ENCODE measurements around the gene ARHGAP28. TPM values are rescaled to one million over a fixed set of nuclear protein-coding genes. Genes with fewer than 3 reads are reported as not detected.

ARHGAP28 gene
- polyA plus RNA-seq, 3 donors: not detected

DNA sequence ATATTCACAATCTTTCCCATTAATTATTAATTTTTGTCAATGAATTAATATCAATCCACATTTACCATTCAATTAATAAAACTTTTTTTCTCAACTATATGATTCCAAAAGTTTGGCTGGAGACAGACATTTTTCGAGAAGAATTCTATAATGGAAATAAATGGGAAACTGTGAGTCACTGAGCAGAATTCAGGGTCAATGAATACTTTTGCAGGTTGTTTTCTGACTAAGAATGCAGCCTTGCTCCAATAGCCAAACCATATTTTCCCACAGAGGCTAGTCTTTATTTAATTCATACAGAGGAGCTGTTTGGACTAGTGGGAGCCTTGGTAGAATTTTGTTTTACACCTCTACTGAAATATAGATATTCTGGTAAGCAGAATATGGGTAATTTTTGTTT lies 82.3 kb downstream of the ARHGAP28 start:
- H3K36me3 ChIP-seq (replicated peaks in 1 of 2; ENCODE audit: control insufficient read depth in 1 of 2, insufficient read depth in 2 of 2, low read length in 2 of 2): no peaks in the 10 kb centered on the region
- no CpG with 5 or more reads among the region's 1 CpG for WGBS (ENCODE audit: insufficient coverage)
- Mint-ChIP-seq H3K4me1 (no peaks in the 10 kb centered on the region), H3K27me3 (ENCODE audit: low read depth in 3 of 3) (peaks cover 0 to 1% (median 0%) of the 10 kb centered on the region in 3 donors), H3K9me3 (peaks cover 0 to 7% (median 4%) of the 10 kb centered on the region in 7 donors), H3K27ac (no peak overlapping the region), H3K36me3 (no peaks in the 10 kb centered on the region), H3K4me3 (no peak overlapping the region)
- H3K27me3 ChIP-seq (ENCODE audit: control insufficient read depth in 2 of 2, insufficient read depth in 2 of 2, low read length in 2 of 2): no peaks in the 10 kb centered on the region
- no peak overlapping the region for H3K4me2 ChIP-seq (replicated peaks; ENCODE audit: extremely low read depth, low read length, poor library complexity, severe bottlenecking)
- intact Hi-C loops (cut with micrococcal nuclease): no loop called here
- DNase-seq: no peak
- no peak overlapping the region for H3K9ac ChIP-seq (ENCODE audit: insufficient read depth, low read length, poor library complexity, severe bottlenecking)
- no peak overlapping the region for H3K27ac ChIP-seq (ENCODE audit: low read depth in 1 of 2, low read length in 2 of 2)
- H3K4me1 ChIP-seq (ENCODE audit: control insufficient read depth in 1 of 2, insufficient read depth in 2 of 2, low read length in 2 of 2): no peaks in the 10 kb centered on the region
- no peak overlapping the region for H3K4me3 ChIP-seq (replicated peaks in 1 of 3; ENCODE audit: low read depth in 2 of 3, low read length in 3 of 3)
- no peaks in the 10 kb centered on the region for H4K20me1 ChIP-seq (ENCODE audit: insufficient read depth, low read length)
- peaks cover 0 to 3% of the 10 kb centered on the region in 2 donors for H3K9me3 ChIP-seq (replicated peaks in 1 of 2; ENCODE audit: control insufficient read depth in 1 of 2, insufficient read depth in 1 of 2, low read length in 2 of 2)
- no peak overlapping the region for H2AFZ ChIP-seq (ENCODE audit: insufficient read depth, low read depth, low read length, poor library complexity, severe bottlenecking)
- TF ChIP-seq, protein P1, sequence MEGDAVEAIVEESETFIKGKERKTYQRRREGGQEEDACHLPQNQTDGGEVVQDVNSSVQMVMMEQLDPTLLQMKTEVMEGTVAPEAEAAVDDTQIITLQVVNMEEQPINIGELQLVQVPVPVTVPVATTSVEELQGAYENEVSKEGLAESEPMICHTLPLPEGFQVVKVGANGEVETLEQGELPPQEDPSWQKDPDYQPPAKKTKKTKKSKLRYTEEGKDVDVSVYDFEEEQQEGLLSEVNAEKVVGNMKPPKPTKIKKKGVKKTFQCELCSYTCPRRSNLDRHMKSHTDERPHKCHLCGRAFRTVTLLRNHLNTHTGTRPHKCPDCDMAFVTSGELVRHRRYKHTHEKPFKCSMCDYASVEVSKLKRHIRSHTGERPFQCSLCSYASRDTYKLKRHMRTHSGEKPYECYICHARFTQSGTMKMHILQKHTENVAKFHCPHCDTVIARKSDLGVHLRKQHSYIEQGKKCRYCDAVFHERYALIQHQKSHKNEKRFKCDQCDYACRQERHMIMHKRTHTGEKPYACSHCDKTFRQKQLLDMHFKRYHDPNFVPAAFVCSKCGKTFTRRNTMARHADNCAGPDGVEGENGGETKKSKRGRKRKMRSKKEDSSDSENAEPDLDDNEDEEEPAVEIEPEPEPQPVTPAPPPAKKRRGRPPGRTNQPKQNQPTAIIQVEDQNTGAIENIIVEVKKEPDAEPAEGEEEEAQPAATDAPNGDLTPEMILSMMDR (IDR thresholded peaks at IDR 0.05): no peak
- no peaks in the 10 kb centered on the region for H3K79me2 ChIP-seq (ENCODE audit: insufficient read depth, low read length)

DNA sequence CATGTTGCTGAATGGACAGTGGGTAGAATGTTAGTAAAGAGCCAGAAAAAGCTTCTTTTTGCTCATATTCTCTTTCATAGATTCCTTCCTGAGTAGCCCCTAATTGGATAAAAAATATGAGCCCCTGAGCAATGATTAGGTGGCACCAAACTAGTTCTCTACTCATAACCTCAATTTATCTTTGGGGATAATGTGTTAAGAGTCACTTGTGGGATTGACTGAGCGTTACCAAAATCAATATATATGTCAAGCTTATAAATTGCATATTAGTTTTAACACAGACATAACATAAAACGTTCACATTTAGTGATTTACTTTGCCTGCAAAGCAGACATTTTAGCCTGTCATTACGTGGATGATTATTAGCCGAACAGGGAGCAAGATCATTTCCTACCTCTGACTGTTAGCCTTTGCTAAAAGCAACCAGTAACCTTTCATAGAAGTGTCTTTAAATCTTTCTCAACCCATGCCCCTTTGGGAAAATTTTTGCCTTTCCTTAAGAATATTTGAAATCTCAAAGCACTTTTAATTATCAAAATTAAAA lies 85.4 kb downstream of the ARHGAP28 start:
- Histone ChIP-seq H3K79me2 (ENCODE audit: insufficient read depth, low read length) (no peaks in the 10 kb centered on the region), H3K4me1 (ENCODE audit: control insufficient read depth in 1 of 2, insufficient read depth in 2 of 2, low read length in 2 of 2) (no peaks in the 10 kb centered on the region), H3K27ac (ENCODE audit: low read depth in 1 of 2, low read length in 2 of 2) (no peak overlapping the region), H3K4me2 (replicated peaks; ENCODE audit: extremely low read depth, low read length, poor library complexity, severe bottlenecking) (no peak overlapping the region), H3K36me3 (replicated peaks in 1 of 2; ENCODE audit: control insufficient read depth in 1 of 2, insufficient read depth in 2 of 2, low read length in 2 of 2) (no peaks in the 10 kb centered on the region), H2AFZ (ENCODE audit: insufficient read depth, low read depth, low read length, poor library complexity, severe bottlenecking) (no peak overlapping the region), H3K4me3 (replicated peaks in 1 of 3; ENCODE audit: low read depth in 2 of 3, low read length in 3 of 3) (no peak overlapping the region), H3K9me3 (replicated peaks in 1 of 2; ENCODE audit: control insufficient read depth in 1 of 2, insufficient read depth in 1 of 2, low read length in 2 of 2) (no peaks in the 10 kb centered on the region), H3K9ac (ENCODE audit: insufficient read depth, low read length, poor library complexity, severe bottlenecking) (no peak overlapping the region), H3K27me3 (ENCODE audit: control insufficient read depth in 2 of 2, insufficient read depth in 2 of 2, low read length in 2 of 2) (no peaks in the 10 kb centered on the region), H4K20me1 (ENCODE audit: insufficient read depth, low read length) (no peaks in the 10 kb centered on the region)
- intact Hi-C loops (cut with micrococcal nuclease): no loop called here
- no peak overlapping the region for H3K4me3 Mint-ChIP-seq
- H3K36me3 Mint-ChIP-seq: no peaks in the 10 kb centered on the region
- WGBS (ENCODE audit: insufficient coverage): 90% methylated on average over 2 of the region's 4 CpGs
- H3K4me1 Mint-ChIP-seq: no peaks in the 10 kb centered on the region
- DNase-seq: no peak
- no peak overlapping the region for H3K27ac Mint-ChIP-seq
- H3K9me3 Mint-ChIP-seq: peaks cover 0 to 10% (median 3%) of the 10 kb centered on the region in 7 donors
- H3K27me3 Mint-ChIP-seq (ENCODE audit: low read depth in 3 of 3): no peaks in the 10 kb centered on the region
- TF ChIP-seq, protein P1 (IDR thresholded peaks at IDR 0.05): no peak
